Ishikawa (cell line): ENCODE measurements around the gene PHLDA2.

ENCODE experiments used
- CEBPB ChIP-seq: IDR thresholded peaks from 2 replicates; pipeline ENCODE4 v1.6.1; 2012
- CREB1 ChIP-seq: IDR thresholded peaks from 2 replicates; pipeline ENCODE4 v1.6.1; 2012; ENCODE audit warnings: low read depth
- EP300 ChIP-seq: IDR thresholded peaks from 2 replicates; pipeline ENCODE4 v1.6.1; 2012; ENCODE audit warnings: borderline replicate concordance
- FOXM1 ChIP-seq: IDR thresholded peaks from 2 replicates; pipeline ENCODE4 v1.6.1; 2012; ENCODE audit warnings: low read depth, borderline replicate concordance
- MAX ChIP-seq: IDR thresholded peaks from 2 replicates; pipeline ENCODE4 v1.6.1; 2012
- NFIC ChIP-seq: IDR thresholded peaks from 2 replicates; pipeline ENCODE4 v1.6.1; 2012
- RAD21 ChIP-seq: IDR thresholded peaks from 2 replicates; pipeline ENCODE4 v1.6.1; 2012; ENCODE audit warnings: low read depth
- TAF1 ChIP-seq: IDR thresholded peaks from 2 replicates; pipeline ENCODE4 v1.6.1; 2012; ENCODE audit warnings: low read depth, mild to moderate bottlenecking
- TCF12 ChIP-seq: IDR thresholded peaks from 2 replicates; pipeline ENCODE4 v1.6.1; 2012; ENCODE audit warnings: low read depth
- USF1 ChIP-seq: IDR thresholded peaks from 2 replicates; pipeline ENCODE4 v1.6.1; 2012
- YY1 ChIP-seq: IDR thresholded peaks from 2 replicates; pipeline ENCODE4 v1.6.1; 2012; ENCODE audit warnings: low read depth
- ZBTB7A ChIP-seq: IDR thresholded peaks from 2 replicates; pipeline ENCODE4 v1.6.1; 2012; ENCODE audit warnings: low read depth
- TF ChIP-seq, protein P1 (sequence below): IDR thresholded peaks from 2 replicates; pipeline ENCODE4 v1.6.1; 2012; ENCODE audit warnings: low read depth, mild to moderate bottlenecking

DNA sequence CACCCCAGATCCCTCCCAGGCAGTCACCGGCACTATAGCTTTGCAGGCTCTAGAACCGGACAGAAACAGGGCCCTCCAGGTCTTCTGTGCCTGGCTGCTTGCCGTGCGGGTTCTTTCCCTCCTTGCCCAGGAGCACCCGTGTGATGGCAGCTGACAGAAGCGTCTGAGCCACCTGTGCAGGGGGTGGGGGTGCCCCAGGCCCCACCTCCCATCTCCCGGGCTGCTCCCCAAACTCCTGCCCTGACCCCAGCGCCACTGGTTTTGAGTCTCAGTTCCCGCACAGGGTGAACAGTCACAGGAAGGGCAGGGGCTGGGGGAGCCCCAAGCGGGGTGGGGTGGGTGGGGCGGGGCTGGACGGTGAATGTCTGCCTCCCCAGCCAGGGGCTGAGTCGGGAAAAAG lies 13.2 kb upstream of the PHLDA2 start:
- no peak for TF ChIP-seq TAF1
- TF ChIP-seq EP300 = no peak
- no peak for TF ChIP-seq RAD21
- TF ChIP-seq MAX = no peak
- TF ChIP-seq FOXM1 = no peak
- TF ChIP-seq, protein P1, sequence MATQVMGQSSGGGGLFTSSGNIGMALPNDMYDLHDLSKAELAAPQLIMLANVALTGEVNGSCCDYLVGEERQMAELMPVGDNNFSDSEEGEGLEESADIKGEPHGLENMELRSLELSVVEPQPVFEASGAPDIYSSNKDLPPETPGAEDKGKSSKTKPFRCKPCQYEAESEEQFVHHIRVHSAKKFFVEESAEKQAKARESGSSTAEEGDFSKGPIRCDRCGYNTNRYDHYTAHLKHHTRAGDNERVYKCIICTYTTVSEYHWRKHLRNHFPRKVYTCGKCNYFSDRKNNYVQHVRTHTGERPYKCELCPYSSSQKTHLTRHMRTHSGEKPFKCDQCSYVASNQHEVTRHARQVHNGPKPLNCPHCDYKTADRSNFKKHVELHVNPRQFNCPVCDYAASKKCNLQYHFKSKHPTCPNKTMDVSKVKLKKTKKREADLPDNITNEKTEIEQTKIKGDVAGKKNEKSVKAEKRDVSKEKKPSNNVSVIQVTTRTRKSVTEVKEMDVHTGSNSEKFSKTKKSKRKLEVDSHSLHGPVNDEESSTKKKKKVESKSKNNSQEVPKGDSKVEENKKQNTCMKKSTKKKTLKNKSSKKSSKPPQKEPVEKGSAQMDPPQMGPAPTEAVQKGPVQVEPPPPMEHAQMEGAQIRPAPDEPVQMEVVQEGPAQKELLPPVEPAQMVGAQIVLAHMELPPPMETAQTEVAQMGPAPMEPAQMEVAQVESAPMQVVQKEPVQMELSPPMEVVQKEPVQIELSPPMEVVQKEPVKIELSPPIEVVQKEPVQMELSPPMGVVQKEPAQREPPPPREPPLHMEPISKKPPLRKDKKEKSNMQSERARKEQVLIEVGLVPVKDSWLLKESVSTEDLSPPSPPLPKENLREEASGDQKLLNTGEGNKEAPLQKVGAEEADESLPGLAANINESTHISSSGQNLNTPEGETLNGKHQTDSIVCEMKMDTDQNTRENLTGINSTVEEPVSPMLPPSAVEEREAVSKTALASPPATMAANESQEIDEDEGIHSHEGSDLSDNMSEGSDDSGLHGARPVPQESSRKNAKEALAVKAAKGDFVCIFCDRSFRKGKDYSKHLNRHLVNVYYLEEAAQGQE = no peak
- TF ChIP-seq CEBPB = no peak
- TF ChIP-seq YY1 = no peak
- TF ChIP-seq ZBTB7A = no peak
- no peak for TF ChIP-seq CREB1
- no peak for TF ChIP-seq NFIC
- TF ChIP-seq TCF12 = no peak
- TF ChIP-seq USF1 = no peak
